OCI-LY7 (cell line): ENCODE data around the gene OLFM1. TPM values are rescaled to one million over a fixed set of nuclear protein-coding genes. Genes with fewer than 3 reads are reported as not detected.

Experiments
- total RNA-seq, 2 experiments: library from RNA; depleted of rRNA in 1 of 2; stranded (reverse); fragments of >200 nt in 1 of 2; shearing (Covaris generic) in 1 of 2; gene quantifications; 2 replicates each; pipeline ENCODE4 v1.2.3, GENCODE V29; 2014 to 2022

The OLFM1 gene
- total RNA-seq, 2 experiments from 2014 or later = not detected

Other genes with a start within 250 kb of the OLFM1 start
- gene FCN2, start 206.9 kb upstream of the OLFM1 start, total RNA-seq (2014; rRNA removed; shearing (Covaris generic)) = not detected in 2 replicates
- not detected in 2 replicates for gene FCN2, start 206.9 kb upstream of the OLFM1 start, total RNA-seq (2022)
- gene FCN1, start 169.8 kb upstream of the OLFM1 start, total RNA-seq (2014; rRNA removed; shearing (Covaris generic)) = 0.19 TPM in 1 of 2 replicates, not detected in the other
- 0.30 and 0.42 TPM in 2 replicates for gene FCN1, start 169.8 kb upstream of the OLFM1 start, total RNA-seq (2022)